ENCODE data around the gene ARHGEF25.

DNA sequence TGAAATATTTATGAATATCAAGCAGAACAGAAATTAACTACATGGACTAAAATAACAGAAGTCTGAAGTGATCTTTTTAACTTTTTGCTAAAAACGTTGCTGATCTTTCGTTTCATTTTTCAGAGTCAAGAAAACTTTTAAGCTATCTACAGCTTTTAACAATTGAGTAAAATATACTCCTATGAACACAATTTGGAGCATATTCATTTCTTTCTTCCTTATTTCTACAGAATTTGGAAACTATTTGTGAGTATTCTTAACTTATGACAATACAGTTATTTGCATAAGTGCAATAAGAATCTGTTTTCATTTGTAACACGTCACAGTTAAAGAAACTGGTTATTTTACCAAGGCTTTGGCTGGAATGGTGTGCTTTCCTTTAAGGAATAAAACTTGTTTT lies 42.8 kb downstream of the ARHGEF25 start:
- TF ChIP-seq CTCF (IDR thresholded peaks at IDR 0.05; ENCODE audit: insufficient read depth, low read length) (no peak), POLR2AphosphoS5 (IDR thresholded peaks at IDR 0.05; ENCODE audit: low read depth) (no peak), SPI1 (IDR thresholded peaks at IDR 0.05; ENCODE audit: borderline replicate concordance, low read depth) (no peak)

Measured in HL-60 (cell line).